Lung (tissue), 12 donors: ENCODE results near the gene GABRA5. TPM values are rescaled to one million over a fixed set of nuclear protein-coding genes. Genes with fewer than 3 reads are reported as not detected.

Experiments
- ATAC-seq: fragments of 200-7000 bp; cut with Tn5 transposase; one replicate; pipeline ENCODE4 v1.9.1; 2020; ENCODE audit warnings: moderate number of reproducible peaks; ENCODE audit not compliant: insufficient read depth, low FRiP score
- DNase-seq, 3 donors: peaks; one replicate each; pipeline ENCODE4 v3.0.0-alpha.2; 2013 to 2017
- H3K27ac ChIP-seq, 2 donors: one replicate each; pipeline ENCODE4 v1.5.1; 2013; ENCODE audit warnings: mild to moderate bottlenecking in 2 of 2, moderate library complexity in 2 of 2, control low read depth in 1 of 2, inconsistent platforms in 1 of 2, low read depth in 1 of 2, low read length in 1 of 2
- H3K27me3 ChIP-seq, 3 donors: one replicate each; pipeline ENCODE4 v1.5.1; 2013; ENCODE audit warnings: low read length in 2 of 3; ENCODE audit not compliant: control insufficient read depth in 3 of 3, insufficient read depth in 3 of 3
- H3K36me3 ChIP-seq, 4 donors: one replicate each; pipeline ENCODE4 v1.5.1; 2013; ENCODE audit warnings: low read length in 4 of 4, mild to moderate bottlenecking in 1 of 4, moderate library complexity in 1 of 4; ENCODE audit not compliant: control insufficient read depth in 4 of 4, insufficient read depth in 4 of 4
- H3K4me1 ChIP-seq, 5 donors: one replicate each; pipeline ENCODE4 v1.5.1; 2013; ENCODE audit warnings: low read length in 5 of 5, mild to moderate bottlenecking in 2 of 5, moderate library complexity in 1 of 5; ENCODE audit not compliant: control insufficient read depth in 5 of 5, insufficient read depth in 5 of 5
- H3K4me3 ChIP-seq: one replicate; pipeline ENCODE4 v1.5.1; 2013; ENCODE audit warnings: mild to moderate bottlenecking, control low read depth, moderate library complexity
- H3K9ac ChIP-seq, 2 donors: one replicate each; pipeline ENCODE4 v1.5.1; 2013; ENCODE audit warnings: low read length in 2 of 2, control low read depth in 1 of 2; ENCODE audit not compliant: insufficient read depth in 1 of 2
- H3K9me3 ChIP-seq, 4 donors: one replicate each; pipeline ENCODE4 v1.5.1; 2013; ENCODE audit warnings: low read length in 3 of 4, mild to moderate bottlenecking in 1 of 4, moderate library complexity in 1 of 4; ENCODE audit not compliant: control insufficient read depth in 4 of 4, insufficient read depth in 3 of 4
- WGBS, 2 donors: extraction: QIAGEN DNeasy Blood & Tissue Kit; methylation state at CpG; one replicate each; pipeline ENCODE4 v1.1.7; 2013; 5-methylcytosine and 5-hydroxymethylcytosine counted together
- polyA plus RNA-seq, 2 donors: library from polyadenylated mRNA; stranded (reverse); fragments of 200-250 nt; gene quantifications; one replicate each; pipeline ENCODE4 v1.2.1, GENCODE V29; 2013
- total RNA-seq, 2 donors: library from RNA; depleted of rRNA in 1 of 2; stranded (reverse); fragments of >200 nt in 1 of 2; gene quantifications; one replicate each; pipeline ENCODE4 v1.2.1, GENCODE V29; 2014 to 2021
- TF ChIP-seq, protein P1 (sequence below): IDR thresholded peaks from 2 replicates; pipeline ENCODE4 v1.5.1; 2012; ENCODE audit warnings: mild to moderate bottlenecking; ENCODE audit errors: control extremely low read depth, extremely low read depth
- donor health status: control.
- donor health status: control.
- donor health status: Bipolar disorder and iron deficiency.
- donor health status: healthy.
- donor health status: DM: yes; HTN: yes; CAD: no.

Gene GABRA5
- total and polyA plus RNA-seq, 4 donors, result not detected

DNA sequence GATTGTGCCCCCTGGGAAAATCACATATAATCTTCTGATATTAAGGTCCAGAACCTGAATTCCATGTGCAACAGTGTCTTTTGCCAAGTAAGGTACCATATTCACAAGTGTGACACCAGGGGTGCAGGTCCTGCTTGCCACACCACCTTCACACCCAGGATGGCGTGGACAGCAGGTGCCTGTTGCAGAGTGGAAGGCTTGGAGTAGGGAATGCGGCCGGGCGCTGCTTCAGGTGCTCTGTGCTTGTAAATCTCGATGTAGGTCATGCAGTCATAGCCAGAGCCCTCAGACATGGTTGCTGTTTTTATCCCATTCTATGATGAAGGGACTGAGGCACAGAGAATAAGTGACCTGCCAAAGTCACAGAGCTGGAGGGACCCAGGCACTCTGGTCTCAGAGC, 69.6 kb downstream of the GABRA5 start:
- WGBS, 2 donors, result 86 to 88% methylated on average over 5 of the region's 5 CpGs
- H3K9ac ChIP-seq, result no peak overlapping the region
- ATAC-seq, result no peak

DNA sequence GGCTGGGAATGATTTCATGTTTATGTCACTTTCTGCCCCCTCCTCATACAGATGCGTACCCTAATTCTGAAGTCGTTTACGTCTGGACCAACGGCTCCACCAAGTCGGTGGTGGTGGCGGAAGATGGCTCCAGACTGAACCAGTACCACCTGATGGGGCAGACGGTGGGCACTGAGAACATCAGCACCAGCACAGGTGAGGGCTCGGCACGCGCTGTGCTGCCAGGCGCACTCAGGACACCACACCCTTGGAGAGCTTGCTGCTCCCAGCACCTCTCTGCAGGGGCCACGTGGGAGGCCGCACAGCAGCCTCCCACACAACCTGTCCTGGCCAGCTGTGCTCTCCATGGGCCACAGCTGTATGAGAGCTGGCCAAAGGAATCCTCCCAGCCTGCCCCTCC, 70.3 kb downstream of the GABRA5 start:
- no peak for ATAC-seq
- no peak for DNase-seq
- no peaks in the 10 kb centered on the region for H3K36me3 ChIP-seq
- H3K27me3 ChIP-seq, result no peaks in the 10 kb centered on the region
- TF ChIP-seq, protein P1, sequence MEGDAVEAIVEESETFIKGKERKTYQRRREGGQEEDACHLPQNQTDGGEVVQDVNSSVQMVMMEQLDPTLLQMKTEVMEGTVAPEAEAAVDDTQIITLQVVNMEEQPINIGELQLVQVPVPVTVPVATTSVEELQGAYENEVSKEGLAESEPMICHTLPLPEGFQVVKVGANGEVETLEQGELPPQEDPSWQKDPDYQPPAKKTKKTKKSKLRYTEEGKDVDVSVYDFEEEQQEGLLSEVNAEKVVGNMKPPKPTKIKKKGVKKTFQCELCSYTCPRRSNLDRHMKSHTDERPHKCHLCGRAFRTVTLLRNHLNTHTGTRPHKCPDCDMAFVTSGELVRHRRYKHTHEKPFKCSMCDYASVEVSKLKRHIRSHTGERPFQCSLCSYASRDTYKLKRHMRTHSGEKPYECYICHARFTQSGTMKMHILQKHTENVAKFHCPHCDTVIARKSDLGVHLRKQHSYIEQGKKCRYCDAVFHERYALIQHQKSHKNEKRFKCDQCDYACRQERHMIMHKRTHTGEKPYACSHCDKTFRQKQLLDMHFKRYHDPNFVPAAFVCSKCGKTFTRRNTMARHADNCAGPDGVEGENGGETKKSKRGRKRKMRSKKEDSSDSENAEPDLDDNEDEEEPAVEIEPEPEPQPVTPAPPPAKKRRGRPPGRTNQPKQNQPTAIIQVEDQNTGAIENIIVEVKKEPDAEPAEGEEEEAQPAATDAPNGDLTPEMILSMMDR, result no peak
- no peak overlapping the region for H3K27ac ChIP-seq
- H3K9me3 ChIP-seq, result peaks cover 0 to 3% (median 0%) of the 10 kb centered on the region in 4 donors
- 88 to 90% methylated on average over 13 of the region's 13 CpGs for WGBS, 2 donors
- no peak overlapping the region for H3K9ac ChIP-seq
- no peak overlapping the region for H3K4me3 ChIP-seq
- no peaks in the 10 kb centered on the region for H3K4me1 ChIP-seq

More for the DNA sequence above, 69.6 kb downstream of the GABRA5 start:
- H3K4me1 ChIP-seq, result no peaks in the 10 kb centered on the region
- H3K27ac ChIP-seq, result no peak overlapping the region
- H3K4me3 ChIP-seq, result no peak overlapping the region
- peaks cover 0 to 3% (median 0%) of the 10 kb centered on the region in 4 donors for H3K9me3 ChIP-seq
- TF ChIP-seq, protein P1, result no peak
- H3K36me3 ChIP-seq, result no peaks in the 10 kb centered on the region
- H3K27me3 ChIP-seq, result no peaks in the 10 kb centered on the region
- DNase-seq, result no peak

DNA sequence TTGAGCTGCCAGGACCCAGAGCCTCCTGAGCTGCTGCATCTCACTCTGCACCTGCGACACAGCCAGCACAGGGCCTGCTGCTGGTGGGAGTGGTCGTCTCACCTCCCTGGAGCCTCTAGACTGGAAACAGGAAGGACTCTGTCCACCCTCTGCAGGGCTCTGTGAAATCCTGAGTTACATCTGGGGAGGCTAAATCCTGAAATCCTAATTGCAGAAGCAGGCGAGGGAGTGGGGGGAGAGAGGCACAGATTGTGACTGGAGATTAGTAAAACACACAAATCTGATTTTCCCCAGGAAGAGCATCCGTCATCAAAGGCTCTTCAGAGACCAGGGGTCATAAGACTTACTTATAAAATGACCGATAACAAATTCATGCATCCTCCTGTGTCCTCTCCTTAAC, 72.5 kb downstream of the GABRA5 start:
- no peak for ATAC-seq

More for the DNA sequence above, 72.5 kb downstream of the GABRA5 start:
- Histone ChIP-seq H3K36me3 (no peaks in the 10 kb centered on the region), H3K27ac (no peak overlapping the region), H3K4me1 (no peaks in the 10 kb centered on the region), H3K9me3 (peaks cover 0 to 3% (median 0%) of the 10 kb centered on the region in 4 donors), H3K27me3 (no peaks in the 10 kb centered on the region), H3K4me3 (no peak overlapping the region), H3K9ac (no peak overlapping the region)
- DNase-seq, result no peak
- WGBS, 2 donors, result 61 to 65% methylated on average over 5 of the region's 5 CpGs
- TF ChIP-seq, protein P1, result no peak
